Measurements from ENCODE around the gene RNF135. TPM values are rescaled to one million over a fixed set of nuclear protein-coding genes. Genes with fewer than 3 reads are reported as not detected.

RNF135 gene
- total RNA-seq, 1 experiment from 2014 or later: 31.0 TPM

- H3K27me3 Mint-ChIP-seq (ENCODE audit: insufficient read depth, unreplicated experiment): no peaks in the 10 kb centered on the region
- intact Hi-C loops (cut with micrococcal nuclease): no loop called here
- POLR2A ChIA-PET: interaction anchor here (1.4 kb wide), 1 partner anchor 19 kb away, joined by 6 read pairs; no protein-coding TSS in a partner anchor
- H3K36me3 Mint-ChIP-seq (ENCODE audit: insufficient read depth, unreplicated experiment): peaks cover 74% of the 10 kb centered on the region
- no peaks in the 10 kb centered on the region for H3K9me3 Mint-ChIP-seq (ENCODE audit: unreplicated experiment)
- DNase-seq (ENCODE audit: unreplicated experiment): no peak
- no peak for TF ChIP-seq CTCF (IDR thresholded peaks at IDR 0.05; ENCODE audit: unreplicated experiment)
- peaks cover 6% of the 10 kb centered on the region for H3K4me1 Mint-ChIP-seq (ENCODE audit: insufficient read depth, unreplicated experiment)
- CTCF ChIA-PET: no interaction called here
- H3K27ac Mint-ChIP-seq (ENCODE audit: low read depth, unreplicated experiment): no peak overlapping the region
- no TSS peak for BruUV-seq (replicated peaks)
- H3K4me3 Mint-ChIP-seq (ENCODE audit: unreplicated experiment): no peak overlapping the region
These were observed 19.6 kb downstream of the RNF135 start for GRCh38 chr17:30990458-30990857.

GRCh38 chr17:30992551-30992950 lies 21.7 kb downstream of the RNF135 start:
- intact Hi-C loops (cut with micrococcal nuclease): no loop called here
- no TSS peak for BruUV-seq (replicated peaks)
- Mint-ChIP-seq H3K9me3 (ENCODE audit: unreplicated experiment) (no peaks in the 10 kb centered on the region), H3K36me3 (ENCODE audit: insufficient read depth, unreplicated experiment) (peaks cover 77% of the 10 kb centered on the region), H3K27me3 (ENCODE audit: insufficient read depth, unreplicated experiment) (no peaks in the 10 kb centered on the region), H3K27ac (ENCODE audit: low read depth, unreplicated experiment) (no peak overlapping the region), H3K4me1 (ENCODE audit: insufficient read depth, unreplicated experiment) (no peaks in the 10 kb centered on the region), H3K4me3 (ENCODE audit: unreplicated experiment) (no peak overlapping the region)
- TF ChIP-seq CTCF (IDR thresholded peaks at IDR 0.05; ENCODE audit: unreplicated experiment): no peak
- DNase-seq (ENCODE audit: unreplicated experiment): no peak
- POLR2A ChIA-PET: no interaction called here
- CTCF ChIA-PET: no interaction called here

- Mint-ChIP-seq H3K4me3 (ENCODE audit: unreplicated experiment) (no peak overlapping the region), H3K4me1 (ENCODE audit: insufficient read depth, unreplicated experiment) (no peaks in the 10 kb centered on the region), H3K36me3 (ENCODE audit: insufficient read depth, unreplicated experiment) (peaks cover 80% of the 10 kb centered on the region), H3K27me3 (ENCODE audit: insufficient read depth, unreplicated experiment) (no peaks in the 10 kb centered on the region), H3K9me3 (ENCODE audit: unreplicated experiment) (no peaks in the 10 kb centered on the region), H3K27ac (ENCODE audit: low read depth, unreplicated experiment) (no peak overlapping the region)
- POLR2A ChIA-PET: no interaction called here
- intact Hi-C loops (cut with micrococcal nuclease): no loop called here
- no peak for TF ChIP-seq CTCF (IDR thresholded peaks at IDR 0.05; ENCODE audit: unreplicated experiment)
- DNase-seq (ENCODE audit: unreplicated experiment): peak; percentile 41
- no TSS peak for BruUV-seq (replicated peaks)
- CTCF ChIA-PET: interaction anchor here (0.6 to 0.8 kb wide), 2 partner anchors 10 to 620 kb away, joined by 3 read pairs; no protein-coding TSS in a partner anchor
These were observed 24.5 kb downstream of the RNF135 start for GRCh38 chr17:30995347-30995746.

- CTCF ChIA-PET: interaction anchor here (0.6 kb wide), 1 partner anchor 26 kb away, joined by 3 read pairs; the partner anchor contains the start of gene RNF135
These were observed 25.6 kb downstream of the RNF135 start for GRCh38 chr17:30996486-30996885.

More at GRCh38 chr17:30996486-30996885, 25.6 kb downstream of the RNF135 start:
- BruUV-seq (replicated peaks): no TSS peak
- Mint-ChIP-seq H3K27me3 (ENCODE audit: insufficient read depth, unreplicated experiment) (no peaks in the 10 kb centered on the region), H3K36me3 (ENCODE audit: insufficient read depth, unreplicated experiment) (peaks cover 77% of the 10 kb centered on the region), H3K4me1 (ENCODE audit: insufficient read depth, unreplicated experiment) (no peaks in the 10 kb centered on the region), H3K27ac (ENCODE audit: low read depth, unreplicated experiment) (no peak overlapping the region), H3K4me3 (ENCODE audit: unreplicated experiment) (no peak overlapping the region), H3K9me3 (ENCODE audit: unreplicated experiment) (no peaks in the 10 kb centered on the region)
- POLR2A ChIA-PET: no interaction called here
- intact Hi-C loops (cut with micrococcal nuclease): no loop called here
- TF ChIP-seq CTCF (IDR thresholded peaks at IDR 0.05; ENCODE audit: unreplicated experiment): no peak
- DNase-seq (ENCODE audit: unreplicated experiment): no peak

All from MCF 10A (cell line).